SK-N-SH (cell line): ENCODE results near the gene PLOD1. TPM values are rescaled to one million over a fixed set of nuclear protein-coding genes. Genes with fewer than 3 reads are reported as not detected.
"Not testable (repeated sequence)": the region's sequence is repeated elsewhere in the genome, so short reads cannot be mapped to it uniquely, and the experiment has no call there.

Source experiments
- CTCF ChIA-PET: fragments of 300-600, 350-600 bp; formaldehyde crosslinking; extraction: SDS; loops from one replicate; lab custom pipeline; 2021; lab: Yijun Ruan, JAX
- POLR2A ChIA-PET: fragments of 350-600 bp; sonication (Branson Sonifier 250); formaldehyde crosslinking; extraction: SDS; loops from one replicate; lab custom pipeline; 2020; ENCODE audit warnings: antibody characterized with exemption, inconsistent platforms; lab: Yijun Ruan, JAX
- DNase-seq: peaks from one replicate; pipeline ENCODE4 v3.0.0; 2012
- H2AFZ ChIP-seq: fragments of 200-600 bp; sonication (generic); 2 replicates; pipeline ENCODE4 v1.8.1; 2016; ENCODE audit warnings: antibody characterized with exemption, mild to moderate bottlenecking, low read depth
- H3F3A ChIP-seq: fragments of 200-600 bp; sonication (generic); replicated peaks from 2 replicates; pipeline ENCODE3; 2016; ENCODE audit warnings: antibody characterized with exemption, mild to moderate bottlenecking; ENCODE audit not compliant: insufficient read depth
- H3K27ac ChIP-seq, 2 experiments: fragments of 200-500 bp in 1 of 2; fragments of 200-600 bp in 1 of 2; sonication (Bioruptor generic) in 1 of 2; sonication (generic), shearing (Covaris generic) in 1 of 2; 2 replicates each; pipeline versions ENCODE4 v1.5.1 to v1.6.1; 2014 to 2016; ENCODE audit warnings: low read depth in 2 of 2, inconsistent platforms in 1 of 2, low read length in 1 of 2, mild to moderate bottlenecking in 1 of 2, mixed read lengths in 1 of 2
- H3K27me3 ChIP-seq: fragments of 200-600 bp; sonication (generic), shearing (Covaris generic); 2 replicates; pipeline ENCODE4 v1.6.1; 2016; ENCODE audit warnings: mixed run types; ENCODE audit not compliant: insufficient read depth
- H3K36me3 ChIP-seq, 2 experiments: fragments of 200-500 bp in 1 of 2; fragments of 200-600 bp in 1 of 2; sonication (Bioruptor generic) in 1 of 2; sonication (generic) in 1 of 2; replicated peaks in 1 of 2; 2 replicates each; pipeline versions ENCODE3 to v1.5.1; 2014 to 2016; ENCODE audit warnings: low read length in 1 of 2, mild to moderate bottlenecking in 1 of 2; ENCODE audit not compliant: insufficient read depth in 2 of 2, control insufficient read depth in 1 of 2
- H3K4me1 ChIP-seq, 2 experiments: fragments of 200-500 bp in 1 of 2; fragments of 200-600 bp in 1 of 2; sonication (Bioruptor generic) in 1 of 2; sonication (generic), shearing (Covaris generic) in 1 of 2; 2 replicates each; pipeline versions ENCODE4 v1.5.1 to v1.6.1; 2014 to 2016; ENCODE audit warnings: low read depth in 1 of 2, low read length in 1 of 2, mixed run types in 1 of 2; ENCODE audit not compliant: insufficient read depth in 2 of 2, control insufficient read depth in 1 of 2
- H3K4me2 ChIP-seq: fragments of 200-600 bp; sonication (generic), shearing (Covaris generic); 2 replicates; pipeline ENCODE4 v1.6.1; 2017; ENCODE audit warnings: mixed run types
- H3K4me3 ChIP-seq, 2 experiments: fragments of 200-500 bp in 1 of 2; fragments of 200-600 bp in 1 of 2; sonication (Bioruptor generic) in 1 of 2; sonication (generic), shearing (Covaris generic) in 1 of 2; 2 replicates each; pipeline versions ENCODE4 v1.5.1 to v1.8.1; 2014 to 2016; ENCODE audit warnings: low read depth in 2 of 2, inconsistent platforms in 1 of 2, low read length in 1 of 2, mild to moderate bottlenecking in 1 of 2, mixed read lengths in 1 of 2, moderate library complexity in 1 of 2
- H3K79me2 ChIP-seq: fragments of 200-600 bp; sonication (generic); 2 replicates; pipeline ENCODE4 v1.8.1; 2017; ENCODE audit warnings: mild to moderate bottlenecking; ENCODE audit not compliant: insufficient read depth
- H3K9ac ChIP-seq: fragments of 200-600 bp; sonication (generic); 2 replicates; pipeline ENCODE4 v1.6.1; 2017; ENCODE audit warnings: mixed run types
- H3K9me2 ChIP-seq: fragments of 200-600 bp; sonication (generic); 2 replicates; pipeline ENCODE4 v1.6.1; 2017; ENCODE audit warnings: mixed run types
- H3K9me3 ChIP-seq: fragments of 200-600 bp; sonication (generic); 2 replicates; pipeline ENCODE4 v1.6.1; 2017; ENCODE audit warnings: mixed run types, mild to moderate bottlenecking, moderate library complexity
- H4K20me1 ChIP-seq: fragments of 200-600 bp; sonication (generic); 2 replicates; pipeline ENCODE4 v1.6.1; 2017; ENCODE audit warnings: mild to moderate bottlenecking, mixed run types; ENCODE audit not compliant: insufficient read depth
- ELF1 ChIP-seq: IDR thresholded peaks from 2 replicates; pipeline ENCODE4 v1.4.0; 2012
- EZH2phosphoT487 ChIP-seq: fragments of 200-600 bp; sonication (generic); IDR thresholded peaks from 2 replicates; pipeline ENCODE4 v1.6.1; 2017; ENCODE audit warnings: low read depth, mixed run types, mild to moderate bottlenecking, antibody characterized with exemption, moderate library complexity, borderline replicate concordance
- MEF2A ChIP-seq: IDR thresholded peaks from 2 replicates; pipeline ENCODE4 v1.4.0; 2012; ENCODE audit warnings: low read depth, borderline replicate concordance
- NFIC ChIP-seq: IDR thresholded peaks from 2 replicates; pipeline ENCODE4 v1.4.0; 2012; ENCODE audit warnings: borderline replicate concordance
- RAD21 ChIP-seq: IDR thresholded peaks from 2 replicates; pipeline ENCODE4 v1.6.1; 2012; ENCODE audit warnings: mild to moderate bottlenecking, low read length
- RCOR1 ChIP-seq: fragments of 150-350 bp; IDR thresholded peaks from 2 replicates; pipeline ENCODE4 v1.6.1; 2017; ENCODE audit warnings: antibody characterized with exemption, low read length
- RXRA ChIP-seq: IDR thresholded peaks from 2 replicates; pipeline ENCODE4 v1.4.0; 2012; ENCODE audit warnings: low read depth, mild to moderate bottlenecking, borderline replicate concordance
- TCF12 ChIP-seq: IDR thresholded peaks from 2 replicates; pipeline ENCODE4 v1.4.0; 2012
- TEAD4 ChIP-seq: IDR thresholded peaks from 2 replicates; pipeline ENCODE4 v1.4.0; 2012; ENCODE audit warnings: mild to moderate bottlenecking, borderline replicate concordance; ENCODE audit not compliant: insufficient read depth
- WGBS: methylation state at CpG from one replicate; pipeline ENCODE4 v1.1.6; 2017; ENCODE audit warnings: low lambda C conversion rate; 5-methylcytosine and 5-hydroxymethylcytosine counted together
- polyA plus RNA-seq, 3 experiments: library from polyadenylated mRNA; depleted of rRNA; stranded (reverse); fragments of >200 nt; gene quantifications; 2 replicates each; pipeline ENCODE4 v1.2.3, GENCODE V29; 2012
- TF ChIP-seq, protein P1 (sequence below): IDR thresholded peaks from 2 replicates; pipeline ENCODE4; 2012
- TF ChIP-seq, protein P2 (sequence below): fragments of 150-350 bp; IDR thresholded peaks from 2 replicates; pipeline ENCODE4 v1.6.1; 2017; ENCODE audit warnings: antibody characterized with exemption, low read length, low read depth, borderline replicate concordance
- TF ChIP-seq, protein P3 (sequence below): fragments of 150-350 bp; IDR thresholded peaks from 2 replicates; pipeline ENCODE4 v1.6.1; 2016; ENCODE audit warnings: mild to moderate bottlenecking, low read depth, low read length
- TF ChIP-seq, protein P4 (sequence below): IDR thresholded peaks from 2 replicates; pipeline ENCODE4 v1.4.0; 2012; ENCODE audit warnings: low read depth, borderline replicate concordance

Gene PLOD1
- polyA plus RNA-seq, 1 of the 3 experiments (the other 2 are of a cell fraction): 257 TPM

DNA sequence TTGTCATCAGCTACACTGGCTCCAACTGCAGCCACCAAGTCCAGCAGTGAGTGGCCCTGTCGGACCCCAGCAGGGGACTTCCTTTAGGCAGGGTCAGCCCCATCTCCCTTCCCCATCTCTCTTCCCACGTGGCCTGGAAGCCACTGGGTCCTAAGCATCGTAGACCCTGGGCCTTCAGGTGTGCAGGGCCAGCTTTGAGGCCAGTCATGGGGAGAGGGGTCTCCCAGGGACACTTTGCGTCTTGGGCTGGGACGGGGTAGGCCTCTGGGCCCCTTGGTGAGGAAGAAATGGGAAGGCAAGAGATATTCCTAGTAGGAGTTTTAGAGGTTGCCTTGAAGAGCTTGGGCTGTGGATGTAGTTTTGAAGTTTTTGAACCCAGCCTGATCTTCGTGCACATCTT is 72.7 kb downstream of the PLOD1 start:
- H3K4me3 ChIP-seq: no peak overlapping the region
- H3K9me3 ChIP-seq: no peaks in the 10 kb centered on the region
- no peaks in the 10 kb centered on the region for H4K20me1 ChIP-seq
- ChIA-PET CTCF (no interaction called here), POLR2A (no interaction called here)
- no peak overlapping the region for H3K4me2 ChIP-seq
- no peaks in the 10 kb centered on the region for H3K9me2 ChIP-seq
- H3K4me1 ChIP-seq: no peaks in the 10 kb centered on the region
- no peak for TF ChIP-seq TEAD4
- TF ChIP-seq, protein P1, sequence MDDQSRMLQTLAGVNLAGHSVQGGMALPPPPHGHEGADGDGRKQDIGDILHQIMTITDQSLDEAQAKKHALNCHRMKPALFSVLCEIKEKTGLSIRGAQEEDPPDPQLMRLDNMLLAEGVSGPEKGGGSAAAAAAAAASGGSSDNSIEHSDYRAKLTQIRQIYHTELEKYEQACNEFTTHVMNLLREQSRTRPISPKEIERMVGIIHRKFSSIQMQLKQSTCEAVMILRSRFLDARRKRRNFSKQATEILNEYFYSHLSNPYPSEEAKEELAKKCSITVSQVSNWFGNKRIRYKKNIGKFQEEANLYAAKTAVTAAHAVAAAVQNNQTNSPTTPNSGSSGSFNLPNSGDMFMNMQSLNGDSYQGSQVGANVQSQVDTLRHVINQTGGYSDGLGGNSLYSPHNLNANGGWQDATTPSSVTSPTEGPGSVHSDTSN: no peak
- no peak for TF ChIP-seq RXRA
- TF ChIP-seq, protein P2, sequence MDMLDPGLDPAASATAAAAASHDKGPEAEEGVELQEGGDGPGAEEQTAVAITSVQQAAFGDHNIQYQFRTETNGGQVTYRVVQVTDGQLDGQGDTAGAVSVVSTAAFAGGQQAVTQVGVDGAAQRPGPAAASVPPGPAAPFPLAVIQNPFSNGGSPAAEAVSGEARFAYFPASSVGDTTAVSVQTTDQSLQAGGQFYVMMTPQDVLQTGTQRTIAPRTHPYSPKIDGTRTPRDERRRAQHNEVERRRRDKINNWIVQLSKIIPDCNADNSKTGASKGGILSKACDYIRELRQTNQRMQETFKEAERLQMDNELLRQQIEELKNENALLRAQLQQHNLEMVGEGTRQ: no peak
- TF ChIP-seq, protein P3, sequence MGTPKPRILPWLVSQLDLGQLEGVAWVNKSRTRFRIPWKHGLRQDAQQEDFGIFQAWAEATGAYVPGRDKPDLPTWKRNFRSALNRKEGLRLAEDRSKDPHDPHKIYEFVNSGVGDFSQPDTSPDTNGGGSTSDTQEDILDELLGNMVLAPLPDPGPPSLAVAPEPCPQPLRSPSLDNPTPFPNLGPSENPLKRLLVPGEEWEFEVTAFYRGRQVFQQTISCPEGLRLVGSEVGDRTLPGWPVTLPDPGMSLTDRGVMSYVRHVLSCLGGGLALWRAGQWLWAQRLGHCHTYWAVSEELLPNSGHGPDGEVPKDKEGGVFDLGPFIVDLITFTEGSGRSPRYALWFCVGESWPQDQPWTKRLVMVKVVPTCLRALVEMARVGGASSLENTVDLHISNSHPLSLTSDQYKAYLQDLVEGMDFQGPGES: no peak
- TF ChIP-seq MEF2A: no peak
- no peak for TF ChIP-seq EZH2phosphoT487
- TF ChIP-seq, protein P4, sequence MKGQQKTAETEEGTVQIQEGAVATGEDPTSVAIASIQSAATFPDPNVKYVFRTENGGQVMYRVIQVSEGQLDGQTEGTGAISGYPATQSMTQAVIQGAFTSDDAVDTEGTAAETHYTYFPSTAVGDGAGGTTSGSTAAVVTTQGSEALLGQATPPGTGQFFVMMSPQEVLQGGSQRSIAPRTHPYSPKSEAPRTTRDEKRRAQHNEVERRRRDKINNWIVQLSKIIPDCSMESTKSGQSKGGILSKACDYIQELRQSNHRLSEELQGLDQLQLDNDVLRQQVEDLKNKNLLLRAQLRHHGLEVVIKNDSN: no peak
- no peak for TF ChIP-seq RCOR1
- no peak for TF ChIP-seq NFIC
- TF ChIP-seq RAD21: no peak
- TF ChIP-seq TCF12: no peak
- TF ChIP-seq ELF1: no peak
- no peak overlapping the region for H2AFZ ChIP-seq
- no peaks in the 10 kb centered on the region for H3K27me3 ChIP-seq
- H3K79me2 ChIP-seq: no peaks in the 10 kb centered on the region
- H3K27ac ChIP-seq: no peak overlapping the region
- peaks cover 4% of the 10 kb centered on the region for H3F3A ChIP-seq
- H3K9ac ChIP-seq: no peak overlapping the region
- WGBS: 94% methylated on average over 5 of the region's 6 CpGs
- peaks cover 33 to 74% of the 10 kb centered on the region in 2 experiments for H3K36me3 ChIP-seq
- DNase-seq: no peak

DNA sequence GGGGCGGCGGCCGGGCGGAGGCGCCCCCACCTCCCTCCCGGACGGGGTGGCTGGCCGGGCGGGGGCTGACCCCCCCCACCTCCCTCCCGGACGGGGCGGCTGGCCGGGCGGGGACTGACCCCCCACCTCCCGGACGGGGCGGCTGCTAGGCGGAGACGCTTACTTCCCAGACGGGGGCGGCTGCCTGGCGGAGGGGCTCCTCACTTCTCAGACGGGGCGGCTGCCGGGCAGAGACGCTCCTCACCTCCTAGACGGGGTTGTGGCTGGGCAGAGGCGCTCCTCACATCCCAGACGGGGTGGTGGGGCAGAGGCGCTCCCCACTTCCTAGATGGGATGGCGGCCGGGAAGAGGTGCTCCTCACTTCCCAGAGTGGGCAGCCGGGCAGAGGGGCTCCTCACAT is 73.8 kb downstream of the PLOD1 start:
- H3K36me3 ChIP-seq: peaks cover 23 to 73% of the 10 kb centered on the region in 2 experiments
- CTCF ChIA-PET: not testable (repeated sequence)
- WGBS: 0% methylated on average over 1 of the region's 33 CpGs

More for the DNA sequence above, 73.8 kb downstream of the PLOD1 start:
- H3F3A ChIP-seq: peaks cover 12% of the 10 kb centered on the region
- POLR2A ChIA-PET, H3K9ac ChIP-seq, H3K9me3 ChIP-seq, H3K4me2 ChIP-seq, DNase-seq, H3K4me1 ChIP-seq, H2AFZ ChIP-seq, H3K27me3 ChIP-seq, H4K20me1 ChIP-seq, H3K4me3 ChIP-seq, H3K27ac ChIP-seq, H3K9me2 ChIP-seq, H3K79me2 ChIP-seq: not testable (repeated sequence)
